Measurements from ENCODE around the gene GPR137C. TPM values are rescaled to one million over a fixed set of nuclear protein-coding genes. Genes with fewer than 3 reads are reported as not detected.

GPR137C gene
- total RNA-seq, 1 donor from 2014 or later: 0.50 TPM

- intact Hi-C loops (cut with micrococcal nuclease): no loop called here
These were observed 108.7 kb downstream of the GPR137C start for GRCh38 chr14:52661314-52661713.

- intact Hi-C loops (cut with micrococcal nuclease): no loop called here
These were observed 111.2 kb downstream of the GPR137C start for GRCh38 chr14:52663850-52664249.

DNA sequence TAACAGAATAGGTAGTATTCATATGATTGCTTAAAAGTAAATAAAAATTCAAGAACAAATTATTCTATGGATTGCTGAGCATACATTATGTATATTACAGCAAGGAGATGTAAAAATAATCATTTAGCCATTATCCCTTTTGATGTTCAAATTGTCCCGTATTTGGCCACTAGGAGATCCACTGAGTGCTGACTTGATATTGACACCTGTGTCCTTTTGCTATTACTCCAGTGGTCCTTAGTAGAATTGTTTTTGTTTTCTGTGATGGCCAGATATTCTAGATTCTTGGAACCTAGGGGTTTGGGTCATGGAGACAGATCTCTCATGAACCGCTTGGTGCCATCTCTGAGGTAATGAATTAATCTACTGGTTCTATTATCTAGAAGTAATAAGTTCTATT, 126.0 kb downstream of the GPR137C start:
- intact Hi-C loops (cut with micrococcal nuclease): no loop called here

- intact Hi-C loops (cut with micrococcal nuclease): no loop called here
These were observed 131.4 kb downstream of the GPR137C start for GRCh38 chr14:52683985-52684520.

DNA sequence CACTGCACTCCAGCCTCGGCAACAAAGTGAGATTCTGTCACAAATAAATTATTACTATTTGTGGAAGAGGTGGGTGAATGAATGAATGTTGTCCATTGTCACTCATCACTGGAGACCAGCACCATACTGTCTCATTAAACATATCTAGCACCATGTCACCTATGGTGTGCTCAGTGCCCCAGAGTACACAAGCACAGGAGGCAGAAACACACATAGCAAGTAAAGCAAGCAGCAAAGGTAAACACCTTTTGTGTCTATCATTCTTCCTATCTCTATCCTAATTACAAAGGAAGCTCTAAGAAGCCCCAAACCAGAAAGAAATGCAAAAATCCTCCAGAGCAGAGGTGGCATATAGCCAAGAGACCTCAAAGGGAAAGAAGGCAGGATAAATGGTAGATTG, 133.5 kb downstream of the GPR137C start:
- intact Hi-C loops (cut with micrococcal nuclease): no loop called here

Other genes starting within 250 kb of the GPR137C start
- gene PTGER2, start 238.5 kb upstream of the GPR137C start, total RNA-seq: 123 and 128 TPM in 2 replicates
- gene TXNDC16, start 331 bp upstream of the GPR137C start, total RNA-seq: 8.1 and 9.7 TPM in 2 replicates
- 199 and 210 TPM in 2 replicates for gene ERO1A, start 142.7 kb downstream of the GPR137C start, total RNA-seq
- gene PSMC6, start 154.4 kb downstream of the GPR137C start, total RNA-seq: 95.3 and 110 TPM in 2 replicates
- gene STYX, start 177.3 kb downstream of the GPR137C start, total RNA-seq: 23.4 and 25.5 TPM in 2 replicates
- 16.7 and 18.0 TPM in 2 replicates for gene GNPNAT1, start 238.8 kb downstream of the GPR137C start, total RNA-seq